K562 (cell line): ENCODE data around the gene DDAH2. TPM values are rescaled to one million over a fixed set of nuclear protein-coding genes. Genes with fewer than 3 reads are reported as not detected.

Source experiments
- ATAC-seq: fragments of 200-7000 bp; cut with Tn5 transposase; 3 replicates; pipeline ENCODE4 v1.9.1; 2020; ENCODE audit warnings: moderate library complexity
- BruUV-seq: library from RNA; stranded (reverse); fragments of 400-500 nt; replicated peaks from 2 replicates; lab custom pipeline; 2021; lab: Mats Ljungman, UMichigan
- CTCF ChIA-PET: fragments of 300-600 bp; formaldehyde crosslinking; extraction: SDS; loops from one replicate; lab custom pipeline; 2021; ENCODE audit warnings: low intra/inter-chr PET ratio; lab: Yijun Ruan, JAX
- POLR2A ChIA-PET: fragments of 300-600, 350-650 bp; sonication (Branson Sonifier 250); formaldehyde crosslinking; extraction: SDS; loops from one replicate; lab custom pipeline; 2021; ENCODE audit warnings: antibody characterized with exemption, inconsistent platforms; lab: Yijun Ruan, JAX
- DNase-seq, 4 experiments: peaks; one replicate each; pipeline versions ENCODE4 v3.0.0 to v3.0.0-alpha.2; 2011 to 2018; ENCODE audit warnings: low spot score in 3 of 4, mixed read lengths in 3 of 4; ENCODE audit errors: extremely low read depth in 1 of 4
- FAIRE-seq: peaks from 2 replicates; lab custom pipeline; 2011; peaks lifted over from hg19 to GRCh38; lab: Jason Lieb, UNC
- H2AFZ ChIP-seq: 2 replicates; pipeline ENCODE4 v1.6.0; 2011; ENCODE audit warnings: low read depth, low read length, control low read depth, inconsistent platforms
- H3K27ac ChIP-seq: fragments of 200-600 bp; 3 replicates; pipeline ENCODE4 v1.8.0; 2011; ENCODE audit warnings: low read depth, mild to moderate bottlenecking, control low read depth, inconsistent platforms, low read length, moderate library complexity, mixed read lengths; ENCODE audit errors: extremely low read depth
- H3K27me3 ChIP-seq, 2 experiments: fragments of 300-600 bp in 1 of 2; 2 replicates in 1 of 2; 3 replicates in 1 of 2; pipeline versions ENCODE4 v1.6.0 to v1.8.0; 2011; ENCODE audit warnings: inconsistent platforms in 2 of 2, low read length in 2 of 2, mild to moderate bottlenecking in 1 of 2, mixed read lengths in 1 of 2, moderate library complexity in 1 of 2; ENCODE audit not compliant: control insufficient read depth in 2 of 2, insufficient read depth in 2 of 2
- H3K36me3 ChIP-seq: fragments of 300-600 bp; 3 replicates; pipeline ENCODE4 v1.8.0; 2011; ENCODE audit warnings: mild to moderate bottlenecking, low read length, inconsistent platforms; ENCODE audit not compliant: control insufficient read depth, insufficient read depth
- H3K4me1 ChIP-seq, 2 experiments: fragments of 200-600 bp in 1 of 2; replicated peaks in 1 of 2; 2 replicates in 1 of 2; 3 replicates in 1 of 2; pipeline versions ENCODE4 v1.5.1 to v1.8.0; 2011; ENCODE audit warnings: inconsistent platforms in 2 of 2, low read length in 2 of 2, mild to moderate bottlenecking in 1 of 2, mixed read lengths in 1 of 2, moderate library complexity in 1 of 2; ENCODE audit not compliant: control insufficient read depth in 2 of 2, insufficient read depth in 2 of 2
- H3K4me2 ChIP-seq: 2 replicates; pipeline ENCODE4 v1.6.1; 2011; ENCODE audit warnings: low read length, control low read depth, inconsistent platforms, mixed read lengths; ENCODE audit not compliant: insufficient read depth
- H3K4me3 ChIP-seq: fragments of 200-600 bp; sonication (generic), shearing (Covaris generic); 2 replicates; pipeline ENCODE4 v1.5.1; 2016; ENCODE audit warnings: control low read depth, inconsistent platforms
- H3K79me2 ChIP-seq: fragments of 200-600 bp; 3 replicates; pipeline ENCODE4 v1.8.0; 2011; ENCODE audit warnings: low read length, inconsistent platforms; ENCODE audit not compliant: control insufficient read depth, insufficient read depth
- H3K9ac ChIP-seq, 2 experiments: 2 replicates each; pipeline versions ENCODE4 v1.6.0 to v1.6.1; 2011; ENCODE audit warnings: low read depth in 2 of 2, low read length in 2 of 2, control low read depth in 1 of 2, inconsistent platforms in 1 of 2, mild to moderate bottlenecking in 1 of 2, mixed read lengths in 1 of 2; ENCODE audit not compliant: insufficient read depth in 1 of 2
- H3K9me1 ChIP-seq: one replicate; pipeline ENCODE4 v1.6.0; 2011; ENCODE audit warnings: inconsistent platforms, mild to moderate bottlenecking, low read length, moderate library complexity; ENCODE audit not compliant: control insufficient read depth, insufficient read depth
- H3K9me3 ChIP-seq: replicated peaks from 2 replicates; pipeline ENCODE4 v1.5.1; 2011; ENCODE audit warnings: low read depth, low read length, inconsistent platforms; ENCODE audit not compliant: control insufficient read depth, insufficient read depth
- H4K20me1 ChIP-seq: replicated peaks from 2 replicates; pipeline ENCODE4 v1.6.1; 2011; ENCODE audit warnings: low read length, inconsistent platforms, mixed read lengths; ENCODE audit not compliant: control insufficient read depth, insufficient read depth
- BRCA1 ChIP-seq, 2 experiments: fragments of 450-650 bp in 1 of 2; sonication (generic) in 1 of 2; formaldehyde crosslinking in 1 of 2; IDR thresholded peaks; 2 replicates each; pipeline versions ENCODE4 v1.5.0 to v1.6.1; 2017 to 2020; ENCODE audit warnings: mild to moderate bottlenecking in 1 of 2, missing genetic modification reagents in 1 of 2
- GTF2A2 ChIP-seq: IDR thresholded peaks from 2 replicates; pipeline ENCODE4 v1.6.1; 2016; ENCODE audit warnings: mild to moderate bottlenecking, missing genetic modification characterization, missing compliant biosample characterization
- GTF3C2 ChIP-seq: IDR thresholded peaks from 3 replicates; pipeline ENCODE4 v1.6.1; 2011; ENCODE audit warnings: borderline replicate concordance, mild to moderate bottlenecking, moderate library complexity; ENCODE audit not compliant: insufficient read length; ENCODE audit errors: extremely low read depth
- HMG20B ChIP-seq: fragments of 250-450 bp; sonication (Bioruptor Pico); IDR thresholded peaks from 2 replicates; pipeline ENCODE4 v1.5.0; 2021; ENCODE audit warnings: mild to moderate bottlenecking
- MNT ChIP-seq, 2 experiments: fragments of 450-650 bp; conservative IDR thresholded peaks; 2 replicates each; pipeline ENCODE4 v1.6.1; 2017; ENCODE audit warnings: mild to moderate bottlenecking in 2 of 2, moderate library complexity in 2 of 2
- SIX5 ChIP-seq, 2 experiments: IDR thresholded peaks; 2 replicates each; pipeline ENCODE4 v1.6.1; 2011; ENCODE audit warnings: low read length in 2 of 2, borderline replicate concordance in 1 of 2, low read depth in 1 of 2, mild to moderate bottlenecking in 1 of 2, moderate library complexity in 1 of 2; ENCODE audit not compliant: insufficient read depth in 1 of 2
- SRSF9 ChIP-seq: fragments of 200-400 bp; formaldehyde crosslinking; IDR thresholded peaks from 2 replicates; pipeline ENCODE4 v1.6.1; 2017; ENCODE audit warnings: low read depth, low read length, borderline replicate concordance
- STAT5B ChIP-seq: fragments of 250-450 bp; sonication (Bioruptor Pico); IDR thresholded peaks from 2 replicates; pipeline ENCODE4 v1.8.0; 2021; ENCODE audit warnings: mild to moderate bottlenecking, inconsistent platforms
- TFAP4 ChIP-seq: sonication (generic); formaldehyde crosslinking; IDR thresholded peaks from 2 replicates; pipeline ENCODE4 v1.8.0; 2022; ENCODE audit warnings: missing genetic modification reagents, mild to moderate bottlenecking, moderate library complexity, borderline replicate concordance
- ZFP91 ChIP-seq: sonication (generic); formaldehyde crosslinking; IDR thresholded peaks from 2 replicates; pipeline ENCODE4 v1.8.0; 2022; ENCODE audit warnings: mild to moderate bottlenecking, missing genetic modification reagents
- ZNF354B ChIP-seq: fragments of 250-450 bp; sonication (Bioruptor Pico); IDR thresholded peaks from 2 replicates; pipeline ENCODE4 v1.4.0; 2020
- WGBS: fragments of 100-300 bp; shearing (Covaris generic); methylation state at CpG from one replicate; pipeline ENCODE4 v1.1.6; 2016; ENCODE audit warnings: low coverage, mixed read lengths; ENCODE audit not compliant: insufficient coverage; ENCODE audit errors: missing lambda C conversion rate; 5-methylcytosine and 5-hydroxymethylcytosine counted together
- in situ Hi-C: fragments of 300-500 bp; cut with MboI; formaldehyde crosslinking; loops from 4 replicates; pipeline ENCODE4 v1.15.0; 2018; ENCODE audit warnings: inconsistent platforms, mixed read lengths
- intact Hi-C: fragments of 100-400 bp; cut with micrococcal nuclease; formaldehyde crosslinking; loops from 2 replicates; pipeline ENCODE4 v1.14.2; 2022
- polyA plus RNA-seq, 8 experiments: library from polyadenylated mRNA; depleted of rRNA in 4 of 8; stranded (reverse) in 5 of 8; unstranded in 3 of 8; fragments of >200 nt; fragmentation: Nextera tagmentation in 2 of 8; fragmentation: Illumina TruSeq in 1 of 8; extraction: Ambion mirVana in 2 of 8; extraction: Trizol in 1 of 8; gene quantifications; 2 replicates each; pipeline versions ENCODE4 v1.2.1 to v1.2.3, GENCODE V29; 2011 to 2014; ENCODE audit warnings: inconsistent platforms in 1 of 8, missing spikeins in 1 of 8
- total RNA-seq, 7 experiments: library from RNA; depleted of rRNA in 6 of 7; stranded (reverse); fragments of >200 nt in 6 of 7; fragmentation: Illumina TruSeq in 2 of 7; extraction: Trizol in 2 of 7; gene quantifications; 2 replicates each; pipeline versions ENCODE4 v1.2.1 to v1.2.3, GENCODE V29; 2011 to 2021; ENCODE audit warnings: low replicate concordance in 1 of 7

Gene DDAH2
- total and polyA plus RNA-seq, 9 of the 15 experiments (the other 6 are each of a cell fraction or from before 2014, with no cell fraction given) = 1.8 to 45.4 (median 21.4) TPM

GRCh38 chr6:31740397-31741223, 11.5 kb upstream of the DDAH2 start:
- in situ Hi-C loops = no loop called here
- H3K9me3 ChIP-seq = no peaks in the 10 kb centered on the region
- intact Hi-C loops = no loop called here
- ChIA-PET POLR2A (interaction anchor here (0.6 to 13.1 kb wide), 20 partner anchors 9 to 1855 kb away, joined by 3 to 236 read pairs (median 20); partner anchors contain the start of genes BAG6, C6orf47, CSNK2B and DDAH2), CTCF (no interaction called here)
- H3K9ac ChIP-seq = peak overlapping the region; percentile 92 to 99
- H3K36me3 ChIP-seq = peaks cover 49% of the 10 kb centered on the region
- DNase-seq (peak in 2 of 4 experiments; percentile 67 to 74), FAIRE-seq (no peak), ATAC-seq (peak; percentile 2)
- peaks cover 61% of the 10 kb centered on the region for H3K79me2 ChIP-seq
- H3K4me2 ChIP-seq = peak overlapping the region; percentile 93
- H4K20me1 ChIP-seq = 0 out of 2 replicates have a peak, but pooled peaks cover under 1% of the 10 kb centered on the region
- peak overlapping the region; percentile 64 for H3K4me3 ChIP-seq
- H3K27ac ChIP-seq = peak overlapping the region; percentile 95
- H3K4me1 ChIP-seq = peaks cover 56 to 63% of the 10 kb centered on the region in 2 experiments
- 7% methylated on average over 29 of the region's 29 CpGs for whole genome bisulfite sequencing
- BruUV-seq = no TSS peak
- no peaks in the 10 kb centered on the region for H3K27me3 ChIP-seq
- peak overlapping the region; percentile 77 for H2AFZ ChIP-seq
- H3K9me1 ChIP-seq = no peaks in the 10 kb centered on the region
- no peak for TF ChIP-seq BRCA1 (IDR thresholded peaks at IDR 0.05)
- no peak for TF ChIP-seq BRCA1 (CRISPR knock-in tag; IDR thresholded peaks at IDR 0.05)
- peak; percentile 86; the same call in 1 of the 2 replicates for TF ChIP-seq HMG20B (CRISPR knock-in tag)
- TF ChIP-seq TFAP4 (CRISPR knock-in tag) = no peak
- no peak for TF ChIP-seq GTF2A2 (tag)
- no peak for TF ChIP-seq STAT5B (CRISPR knock-in tag)
- no peak for TF ChIP-seq SRSF9
- TF ChIP-seq ZFP91 = 0 out of 2 replicates have a peak, but pooled peaks have one; percentile 15
- TF ChIP-seq MNT (conservative IDR thresholded peaks at IDR 0.05) = no peak
- TF ChIP-seq ZNF354B (CRISPR knock-in tag) = no peak
- no peak for TF ChIP-seq GTF3C2
- no peak for TF ChIP-seq SIX5 (IDR thresholded peaks at IDR 0.05; ENCODE audit: borderline replicate concordance in 1 of 2, insufficient read depth in 1 of 2, low read depth in 1 of 2, low read length in 2 of 2)
